Embryonic facial prominence (tissue), 1 donor: ENCODE results near the gene GRWD1.

Source experiments
- DNase-seq: peaks from one replicate; pipeline ENCODE4 v3.0.0-alpha.2; 2016; ENCODE audit errors: extremely low spot score

The GRWD1 gene

DNA sequence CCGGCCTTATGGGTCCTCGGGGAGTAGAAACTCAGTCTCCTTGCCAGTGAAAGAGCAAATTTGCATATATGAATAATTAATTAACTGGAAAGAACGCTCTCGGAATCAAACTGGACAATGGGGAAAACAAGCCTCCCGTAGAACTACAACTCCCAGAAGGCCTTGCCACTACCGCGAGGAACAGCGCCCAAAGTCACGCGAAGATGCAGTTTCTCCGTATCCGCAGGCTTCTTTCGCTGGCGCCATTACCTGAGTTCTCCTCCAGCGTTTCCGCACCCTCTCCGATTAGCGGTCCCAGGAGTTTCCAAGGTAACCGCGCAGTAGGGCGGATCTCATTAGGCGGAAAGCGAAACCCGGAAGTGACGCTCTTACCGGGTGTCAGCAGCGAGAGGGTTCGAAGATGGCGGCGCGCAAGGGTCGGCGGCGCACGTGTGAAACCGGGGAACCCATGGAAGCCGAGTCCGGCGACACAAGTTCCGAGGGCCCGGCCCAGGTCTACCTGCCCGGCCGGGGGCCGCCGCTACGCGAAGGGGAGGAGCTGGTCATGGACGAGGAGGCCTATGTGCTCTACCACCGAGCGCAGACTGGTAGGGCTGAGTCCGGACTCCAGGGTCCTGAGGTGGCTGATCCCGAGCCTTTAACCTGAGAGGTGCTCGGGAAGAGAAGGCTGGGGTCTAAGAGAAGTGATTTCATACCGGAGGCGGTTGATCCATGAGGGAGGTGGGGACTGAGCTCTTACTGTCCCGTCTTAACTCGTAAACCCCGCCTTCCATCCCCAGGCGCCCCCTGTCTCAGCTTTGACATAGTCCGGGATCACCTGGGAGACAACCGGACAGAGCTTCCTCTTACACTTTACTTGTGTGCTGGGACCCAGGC, at the start of gene GRWD1:
TSS of gene GRWD1 (plus strand) at position 378 of the 876 bp plus-strand sequence. CDS start at position 401, 23 bp downstream.
- DNase-seq, result peak; percentile 90

DNA sequence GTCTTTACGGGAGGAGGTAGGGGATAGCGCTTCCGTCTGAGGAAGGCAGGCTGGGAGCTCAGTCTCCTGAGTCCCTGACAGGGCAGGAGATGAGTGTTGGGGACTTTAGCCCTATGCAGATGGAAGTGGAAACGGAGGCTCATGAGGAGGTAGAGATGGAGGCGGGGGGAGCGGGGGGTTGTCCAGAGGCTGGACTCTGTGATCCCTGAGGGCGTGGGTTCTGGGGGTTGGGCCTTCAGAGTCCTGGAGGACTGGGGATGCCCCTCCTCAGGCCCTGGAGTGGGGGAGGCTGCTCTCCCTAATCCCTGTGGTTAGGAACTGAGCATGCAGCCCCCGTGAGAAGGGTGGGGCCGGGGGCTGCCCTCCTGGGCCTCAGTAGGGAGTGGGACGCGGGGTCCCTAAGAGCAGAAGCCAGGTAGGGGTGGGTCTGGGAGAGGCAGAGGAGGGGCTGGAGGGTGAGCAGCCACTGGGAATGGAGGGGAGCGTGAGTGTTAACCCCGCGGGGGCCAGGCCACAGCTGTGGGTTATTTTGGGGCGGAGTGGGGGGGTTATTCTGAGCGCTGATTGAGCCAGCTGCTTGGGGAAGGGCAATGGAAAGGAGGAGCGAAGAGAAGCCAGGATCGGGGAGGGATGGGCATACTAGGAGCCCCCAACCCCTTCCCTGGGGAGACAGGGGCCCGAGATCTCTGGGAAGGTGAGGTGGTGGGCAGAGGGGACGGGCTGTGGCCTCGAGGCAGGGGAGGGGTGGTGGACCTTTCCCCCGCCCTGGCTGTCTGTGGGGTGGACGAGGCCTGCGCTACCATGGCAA, 49.6 kb upstream of the GRWD1 start:
- no peak for DNase-seq

DNA sequence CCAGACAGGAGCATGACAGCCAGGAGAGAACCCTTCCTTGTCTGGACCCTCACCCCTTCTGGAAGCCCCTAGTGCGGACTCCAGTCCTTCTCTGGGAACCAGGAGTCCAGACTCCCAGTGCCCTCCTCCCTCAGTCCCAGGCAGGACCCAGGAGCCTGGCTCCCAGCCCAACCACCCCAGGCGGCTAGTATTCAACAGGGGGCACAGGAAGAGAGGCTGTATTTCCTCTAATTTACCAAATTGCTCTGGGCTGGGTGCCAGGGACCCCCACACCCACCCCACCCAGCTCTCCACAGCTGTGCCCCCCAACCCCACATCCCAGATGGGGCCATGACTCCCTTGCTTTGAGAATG, 49.0 kb upstream of the GRWD1 start:
- DNase-seq, result no peak

DNA sequence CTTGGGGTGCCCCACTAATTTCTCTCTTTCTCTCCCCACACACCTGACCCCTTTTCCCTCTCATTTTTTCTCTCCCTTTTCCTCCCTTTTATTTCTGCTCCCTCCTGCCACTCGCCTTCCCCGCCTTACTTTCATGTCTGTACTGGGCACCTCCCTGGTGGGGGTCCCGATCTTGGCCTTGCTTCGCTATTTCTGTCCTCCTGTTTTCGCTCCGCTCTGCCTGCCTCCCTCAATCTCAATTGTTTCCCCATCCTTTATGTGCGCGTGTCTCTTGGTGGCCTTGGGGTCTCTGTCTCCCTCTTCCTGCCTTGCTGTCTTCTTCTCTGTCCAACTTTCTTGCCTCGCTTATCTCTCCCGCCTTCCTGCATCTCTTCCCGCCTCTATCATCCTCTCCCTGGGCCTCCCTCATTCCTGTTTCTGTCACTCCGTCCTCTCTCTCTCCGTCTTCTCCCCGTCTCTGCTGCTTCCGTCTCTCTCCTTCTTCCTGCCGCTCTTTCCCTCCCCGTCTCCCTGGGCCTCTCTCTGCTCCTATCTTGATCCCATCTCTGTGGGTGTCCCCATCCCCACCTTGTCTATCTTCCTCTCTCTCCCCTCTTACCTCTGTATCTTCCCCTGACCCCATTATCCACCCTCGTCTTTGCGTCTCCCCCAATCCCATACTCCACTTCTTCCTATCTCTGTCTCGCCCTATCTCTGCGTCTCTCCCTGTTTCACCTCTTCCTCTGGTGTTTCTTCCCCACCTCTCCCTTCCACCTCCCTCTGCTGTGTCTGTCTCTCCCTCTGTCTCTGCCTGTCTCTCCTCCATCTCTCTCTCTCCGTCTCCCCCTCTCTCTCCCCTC, 48.3 kb upstream of the GRWD1 start:
- DNase-seq, result no peak

- no peak for DNase-seq
Measured at GRCh38 chr19:48398102-48398374, 47.7 kb upstream of the GRWD1 start.

- no peak for DNase-seq
Measured at GRCh38 chr19:48398375-48399235, 47.2 kb upstream of the GRWD1 start.

DNA sequence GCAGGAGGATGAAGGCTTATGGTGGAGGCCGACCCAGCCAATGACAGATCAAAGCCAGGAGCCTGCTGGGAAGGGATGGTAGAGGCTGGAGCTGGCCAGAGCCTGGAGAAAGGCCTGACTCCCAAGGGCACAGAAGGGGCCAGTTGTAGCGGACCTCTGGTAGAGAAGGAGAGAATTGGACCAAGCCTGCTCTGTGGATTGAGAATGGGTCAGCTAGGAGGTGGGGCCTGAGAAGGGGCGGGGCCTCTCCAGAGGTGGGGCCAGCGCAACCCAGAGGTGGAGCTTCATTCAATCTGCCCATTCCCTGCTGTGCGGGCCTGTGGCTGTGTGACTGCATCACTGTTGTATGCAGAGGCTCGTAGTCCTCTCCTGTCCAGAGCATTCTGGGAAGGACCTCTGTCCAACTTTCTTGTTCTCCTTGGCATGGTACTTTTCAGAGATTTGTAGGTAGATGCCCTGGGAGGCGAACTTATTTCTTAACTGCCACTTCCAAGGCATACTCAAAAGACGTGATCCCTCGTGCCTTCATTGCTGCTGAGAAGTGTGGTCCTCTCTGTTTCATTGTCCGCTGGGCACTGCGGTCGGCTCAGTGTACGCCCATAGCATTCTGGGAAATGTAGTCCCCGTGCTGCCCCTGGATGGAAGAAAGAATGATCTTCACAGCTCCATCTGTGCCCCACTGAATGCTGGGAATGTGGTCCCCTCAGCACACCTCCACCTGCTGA, 45.6 kb upstream of the GRWD1 start:
- no peak for DNase-seq

DNA sequence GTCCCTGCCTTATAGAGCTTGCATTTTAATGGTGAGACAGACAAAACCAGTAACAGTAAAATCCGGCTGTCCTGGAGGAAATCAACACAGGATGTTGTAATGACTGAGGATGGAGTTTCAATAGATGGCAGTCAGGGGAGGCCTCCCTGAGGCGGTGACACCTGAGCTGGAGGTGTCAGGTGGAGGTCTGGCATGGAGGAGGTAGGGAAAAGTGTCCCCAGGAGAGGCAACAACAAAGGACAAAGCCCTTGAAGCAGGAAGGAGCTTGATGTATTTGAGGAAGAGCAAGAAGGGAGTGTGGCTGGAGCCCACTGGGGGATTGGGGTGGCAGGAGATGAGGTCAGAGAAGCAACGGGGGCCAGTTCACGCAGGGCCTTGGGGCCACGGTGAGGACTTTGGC, 44.5 kb upstream of the GRWD1 start:
- no peak for DNase-seq

GRCh38 chr19:48403606-48404005, 42.2 kb upstream of the GRWD1 start:
- DNase-seq, result no peak

DNA sequence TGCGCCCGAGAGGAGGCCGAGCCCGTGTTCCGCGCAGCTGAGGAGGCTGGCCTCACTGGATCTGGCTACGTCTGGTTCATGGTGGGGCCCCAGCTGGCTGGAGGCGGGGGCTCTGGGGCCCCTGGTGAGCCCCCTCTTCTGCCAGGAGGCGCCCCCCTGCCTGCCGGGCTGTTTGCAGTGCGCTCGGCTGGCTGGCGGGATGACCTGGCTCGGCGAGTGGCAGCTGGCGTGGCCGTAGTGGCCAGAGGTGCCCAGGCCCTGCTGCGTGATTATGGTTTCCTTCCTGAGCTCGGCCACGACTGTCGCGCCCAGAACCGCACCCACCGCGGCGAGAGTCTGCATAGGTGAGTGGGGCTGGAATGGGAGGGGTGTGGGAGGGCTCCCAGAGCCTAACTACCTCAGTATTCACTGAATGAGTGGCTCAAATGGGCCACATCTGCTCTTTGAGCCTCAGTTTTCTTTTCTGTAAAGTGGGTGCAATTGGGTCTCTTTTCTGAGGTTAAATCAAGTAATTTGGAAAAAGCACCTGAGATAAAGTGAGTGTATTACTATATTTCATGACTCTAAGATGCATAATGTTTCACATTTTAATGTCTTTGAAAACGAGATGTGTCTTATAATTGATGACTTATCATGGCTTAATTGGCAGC, 40.6 kb upstream of the GRWD1 start:
- DNase-seq, result no peak

DNA sequence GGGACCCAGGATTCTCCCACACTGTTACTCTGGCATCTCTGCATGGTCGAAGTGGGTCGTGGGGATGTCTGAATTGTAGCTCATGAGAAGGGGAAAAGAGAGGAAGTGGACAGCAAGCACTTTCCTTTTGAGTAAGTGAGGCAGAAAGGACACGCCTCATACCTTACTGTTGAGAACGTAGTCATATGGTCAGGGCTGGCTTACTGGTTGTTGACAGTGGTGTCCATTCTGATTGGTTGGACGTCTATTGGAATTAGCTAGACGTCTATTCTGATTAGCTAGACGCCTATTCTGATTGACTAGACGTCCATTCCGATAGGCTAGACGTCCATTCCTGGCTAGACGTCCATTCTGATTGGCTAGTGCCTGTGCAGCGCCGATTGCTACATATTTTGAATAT, 39.9 kb upstream of the GRWD1 start:
- no peak for DNase-seq

- DNase-seq, result no peak
Measured at GRCh38 chr19:48413879-48414587, 31.8 kb upstream of the GRWD1 start.

DNA sequence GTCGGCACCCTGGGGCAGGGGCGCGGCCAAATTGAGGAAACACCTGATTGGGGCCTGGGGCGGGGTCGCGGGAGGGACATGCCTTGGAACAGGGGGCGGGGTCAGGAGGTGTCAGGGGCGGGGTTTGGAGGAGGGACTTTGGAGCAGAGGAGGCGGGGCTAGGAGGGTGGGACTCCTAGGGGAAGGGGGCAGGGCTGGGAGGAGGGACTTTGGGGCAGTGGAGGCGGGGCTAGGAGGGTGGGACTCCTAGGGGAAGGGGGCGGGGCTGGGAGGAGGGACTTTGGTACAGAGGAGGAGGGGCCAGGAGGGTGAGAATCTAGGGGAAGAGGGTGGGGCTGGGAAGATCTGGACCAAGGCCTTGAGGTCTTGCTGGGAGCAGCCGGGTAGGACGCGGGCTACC, 30.4 kb upstream of the GRWD1 start:
- no peak for DNase-seq

- no peak for DNase-seq
Measured at GRCh38 chr19:48415806-48416221, 30.0 kb upstream of the GRWD1 start.

DNA sequence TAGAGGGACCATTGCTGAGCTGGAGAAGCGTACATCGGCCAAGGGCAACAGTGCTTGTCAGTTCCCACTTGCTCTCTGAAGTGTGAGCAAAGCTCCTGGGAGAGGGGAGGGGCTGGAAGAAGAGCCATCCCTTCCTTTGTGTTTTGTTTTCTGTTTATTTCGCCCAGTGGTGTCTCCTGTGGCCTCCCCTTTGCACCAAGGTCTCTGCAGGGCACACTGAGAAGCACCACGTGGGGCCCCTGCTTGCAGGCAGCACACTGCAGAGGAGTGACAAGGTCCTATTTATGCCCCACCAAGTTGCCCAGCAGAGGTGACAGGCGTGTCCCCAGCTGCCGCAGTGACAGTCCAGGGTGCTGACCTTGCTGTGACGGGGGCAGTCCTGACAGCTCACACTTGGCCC, 28.4 kb upstream of the GRWD1 start:
- no peak for DNase-seq

GRCh38 chr19:48418317-48419064, 27.3 kb upstream of the GRWD1 start:
- DNase-seq, result no peak

DNA sequence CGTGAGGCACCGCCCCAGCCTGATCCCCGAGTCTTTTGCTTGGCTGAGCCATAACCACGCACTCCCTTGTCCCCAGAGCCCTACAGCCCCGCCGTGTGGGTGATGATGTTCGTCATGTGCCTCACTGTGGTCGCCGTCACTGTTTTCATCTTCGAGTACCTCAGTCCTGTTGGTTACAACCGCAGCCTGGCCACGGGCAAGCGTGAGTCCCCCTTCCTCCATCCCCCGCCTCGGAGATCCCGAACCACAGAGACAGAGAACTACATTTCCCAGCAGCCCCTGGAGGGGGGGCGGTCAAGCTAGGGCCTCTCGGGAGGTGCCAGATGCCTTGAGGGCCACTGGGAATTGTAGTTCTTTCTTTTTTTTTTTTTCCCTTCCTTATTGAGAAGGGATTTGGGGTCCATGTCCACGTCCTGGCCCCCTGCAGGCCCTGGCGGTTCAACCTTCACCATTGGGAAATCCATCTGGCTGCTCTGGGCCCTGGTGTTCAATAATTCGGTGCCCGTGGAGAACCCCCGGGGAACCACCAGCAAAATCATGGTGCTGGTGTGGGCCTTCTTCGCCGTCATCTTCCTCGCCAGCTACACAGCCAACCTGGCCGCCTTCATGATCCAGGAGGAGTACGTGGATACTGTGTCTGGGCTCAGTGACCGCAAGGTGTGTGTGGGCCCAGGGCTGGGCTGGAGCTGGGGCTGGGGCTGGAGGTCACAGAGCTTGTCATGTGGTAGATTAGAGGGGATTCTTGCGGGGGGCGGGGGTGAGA, 26.4 kb upstream of the GRWD1 start:
- no peak for DNase-seq

DNA sequence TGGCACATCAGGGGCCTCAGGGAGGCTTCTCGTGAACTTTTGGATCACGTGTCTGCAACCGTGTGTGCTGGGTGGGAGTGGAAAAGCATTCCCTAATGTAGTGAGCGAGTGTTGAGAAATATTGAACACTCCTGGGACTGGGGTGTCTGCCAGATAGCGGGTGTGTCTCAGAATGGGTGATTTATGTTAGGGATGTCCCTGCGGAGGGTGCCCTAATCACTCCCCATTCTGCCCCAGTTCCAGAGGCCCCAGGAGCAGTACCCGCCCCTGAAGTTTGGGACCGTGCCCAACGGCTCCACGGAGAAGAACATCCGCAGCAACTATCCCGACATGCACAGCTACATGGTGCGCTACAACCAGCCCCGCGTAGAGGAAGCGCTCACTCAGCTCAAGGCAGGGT, 24.2 kb upstream of the GRWD1 start:
- no peak for DNase-seq
